BE2C (cell line): Measurements from ENCODE around the gene TAF4B.
"Not testable (repeated sequence)": the region's sequence is repeated elsewhere in the genome, so short reads cannot be mapped to it uniquely, and the experiment has no call there.

ENCODE experiments used
- DNase-seq: peaks from one replicate; pipeline ENCODE4 v3.0.0-alpha.2; 2020
- H3K27me3 ChIP-seq: fragments of 250-450 bp; sonication (Bioruptor Pico); 2 replicates; pipeline ENCODE4 v1.5.1; 2020; ENCODE audit warnings: mild to moderate bottlenecking
- H3K36me3 ChIP-seq: fragments of 250-450 bp; sonication (Bioruptor Pico); 2 replicates; pipeline ENCODE4 v1.5.1; 2020; ENCODE audit warnings: mild to moderate bottlenecking
- H3K4me1 ChIP-seq: fragments of 250-450 bp; sonication (Bioruptor Pico); 2 replicates; pipeline ENCODE4 v1.5.1; 2020
- H3K4me3 ChIP-seq: 2 replicates; pipeline ENCODE4 v1.5.1; 2011; ENCODE audit warnings: low read depth, low read length
- H3K9me3 ChIP-seq: fragments of 250-450 bp; sonication (Bioruptor Pico); 2 replicates; pipeline ENCODE4 v1.5.1; 2020
- TF ChIP-seq, protein P1 (sequence below): IDR thresholded peaks from 2 replicates; pipeline ENCODE4 v1.5.1; 2012; ENCODE audit warnings: mild to moderate bottlenecking, low read depth, low read length

TAF4B gene

DNA sequence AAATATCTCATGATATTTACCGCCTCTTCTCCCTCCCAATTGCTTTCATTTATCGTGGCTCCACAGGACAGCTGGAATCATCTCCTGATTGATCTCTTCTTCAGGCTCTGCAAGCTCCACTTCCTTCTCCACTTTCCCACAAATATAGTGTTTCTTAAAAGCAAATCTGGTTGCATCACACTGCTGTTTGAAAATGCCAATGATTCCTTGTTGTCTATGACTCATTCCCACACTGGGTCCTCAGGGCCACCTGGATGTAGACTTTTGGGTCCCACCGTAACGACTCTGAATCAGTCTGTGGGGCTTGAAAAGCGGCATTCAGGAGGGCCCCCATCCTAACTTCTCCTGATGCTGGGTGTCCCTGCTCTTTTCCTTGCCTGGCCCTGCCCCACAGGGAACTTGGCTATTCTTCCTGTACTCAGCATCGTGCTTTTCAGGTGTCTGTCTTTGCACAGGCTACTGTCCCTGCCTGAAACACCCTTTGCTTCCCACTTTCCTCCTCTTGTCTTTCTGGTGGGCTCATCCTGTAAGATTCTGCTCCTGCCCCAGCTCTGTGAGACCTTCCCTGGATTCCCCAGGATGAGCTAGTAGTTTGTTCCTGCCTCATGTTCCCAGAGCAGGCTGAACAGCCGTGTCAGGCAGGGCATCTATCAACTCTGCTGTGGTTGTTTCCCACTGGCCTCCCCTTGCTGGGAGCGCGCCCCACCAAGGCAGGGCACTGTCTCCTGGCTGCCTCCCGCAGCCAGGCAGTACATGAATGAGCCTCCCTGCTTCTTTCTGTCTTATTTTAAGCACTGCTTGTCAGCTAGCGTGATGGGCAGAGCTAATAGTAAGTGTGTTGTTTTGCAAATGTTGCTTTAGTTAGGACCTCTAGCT, 210.2 kb downstream of the TAF4B start:
- Histone ChIP-seq H3K4me3 (no peak overlapping the region), H3K9me3 (no peaks in the 10 kb centered on the region), H3K36me3 (no peaks in the 10 kb centered on the region), H3K4me1 (no peaks in the 10 kb centered on the region), H3K27me3 (no peaks in the 10 kb centered on the region)
- TF ChIP-seq, protein P1, sequence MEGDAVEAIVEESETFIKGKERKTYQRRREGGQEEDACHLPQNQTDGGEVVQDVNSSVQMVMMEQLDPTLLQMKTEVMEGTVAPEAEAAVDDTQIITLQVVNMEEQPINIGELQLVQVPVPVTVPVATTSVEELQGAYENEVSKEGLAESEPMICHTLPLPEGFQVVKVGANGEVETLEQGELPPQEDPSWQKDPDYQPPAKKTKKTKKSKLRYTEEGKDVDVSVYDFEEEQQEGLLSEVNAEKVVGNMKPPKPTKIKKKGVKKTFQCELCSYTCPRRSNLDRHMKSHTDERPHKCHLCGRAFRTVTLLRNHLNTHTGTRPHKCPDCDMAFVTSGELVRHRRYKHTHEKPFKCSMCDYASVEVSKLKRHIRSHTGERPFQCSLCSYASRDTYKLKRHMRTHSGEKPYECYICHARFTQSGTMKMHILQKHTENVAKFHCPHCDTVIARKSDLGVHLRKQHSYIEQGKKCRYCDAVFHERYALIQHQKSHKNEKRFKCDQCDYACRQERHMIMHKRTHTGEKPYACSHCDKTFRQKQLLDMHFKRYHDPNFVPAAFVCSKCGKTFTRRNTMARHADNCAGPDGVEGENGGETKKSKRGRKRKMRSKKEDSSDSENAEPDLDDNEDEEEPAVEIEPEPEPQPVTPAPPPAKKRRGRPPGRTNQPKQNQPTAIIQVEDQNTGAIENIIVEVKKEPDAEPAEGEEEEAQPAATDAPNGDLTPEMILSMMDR = no peak
- DNase-seq = no peak

DNA sequence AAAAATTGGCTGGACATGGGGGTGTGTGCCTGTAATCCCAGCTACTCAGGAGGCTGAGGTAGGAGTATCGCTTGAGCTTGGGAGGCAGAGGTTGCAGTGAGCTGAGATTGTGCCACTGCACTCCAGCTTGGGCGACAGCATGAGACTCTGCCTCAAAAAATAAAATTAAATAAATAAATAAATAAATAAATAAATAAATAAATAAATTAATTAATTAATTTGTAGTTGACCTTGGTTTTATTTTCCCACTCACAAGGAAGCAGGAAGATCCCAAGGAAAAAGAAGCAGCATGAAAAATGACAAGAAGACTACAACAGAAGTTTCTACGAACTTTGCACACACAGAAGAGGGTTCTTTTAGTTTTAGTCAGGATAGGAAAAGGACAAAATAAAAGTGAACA, 211.4 kb downstream of the TAF4B start:
- H3K4me3 ChIP-seq, DNase-seq, H3K4me1 ChIP-seq, H3K36me3 ChIP-seq, H3K27me3 ChIP-seq, H3K9me3 ChIP-seq: not testable (repeated sequence)

DNA sequence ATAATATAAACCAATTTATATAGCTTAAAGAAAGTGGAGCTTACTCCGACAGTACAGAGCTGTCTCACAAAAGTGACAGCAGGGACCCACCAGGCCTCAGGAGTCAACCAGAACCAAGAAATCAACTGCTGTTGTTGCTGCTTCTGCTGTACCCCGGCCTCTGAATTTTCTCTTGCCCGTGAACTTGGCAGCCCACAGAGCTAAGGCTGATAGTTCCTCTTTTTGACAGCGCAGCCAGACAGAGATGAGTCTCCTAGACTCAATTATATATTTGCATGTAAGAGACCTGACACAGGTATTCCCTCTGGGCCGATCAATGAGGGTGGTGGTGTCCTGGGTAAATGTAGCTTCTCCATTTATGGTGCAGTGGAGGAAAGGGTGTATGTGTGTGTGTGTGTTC, 212.7 kb downstream of the TAF4B start:
- Histone ChIP-seq H3K4me3 (no peak overlapping the region), H3K27me3 (no peaks in the 10 kb centered on the region), H3K4me1 (no peaks in the 10 kb centered on the region), H3K9me3 (no peaks in the 10 kb centered on the region), H3K36me3 (no peaks in the 10 kb centered on the region)
- no peak for DNase-seq
- TF ChIP-seq, protein P1 = no peak

DNA sequence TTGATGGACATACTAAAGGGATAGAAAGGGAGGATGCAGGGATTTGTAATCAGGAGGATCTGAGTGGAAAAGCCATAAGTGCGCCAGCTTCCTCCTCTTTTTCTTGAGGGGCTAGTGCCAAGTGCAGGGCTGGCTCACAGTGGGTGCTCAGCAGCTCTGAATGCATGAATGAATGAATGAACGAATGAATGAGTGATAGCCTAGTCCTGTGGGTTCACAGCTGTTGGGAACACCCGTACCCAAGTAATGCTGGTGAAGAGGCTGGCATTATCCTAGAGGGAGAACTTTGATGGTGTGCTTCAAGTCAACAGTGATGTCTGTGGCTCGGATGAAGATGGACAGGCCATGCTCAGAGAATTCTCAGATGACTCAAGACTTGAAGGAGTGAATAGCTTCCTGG, 213.3 kb downstream of the TAF4B start:
- no peaks in the 10 kb centered on the region for H3K27me3 ChIP-seq
- no peaks in the 10 kb centered on the region for H3K9me3 ChIP-seq
- H3K36me3 ChIP-seq = no peaks in the 10 kb centered on the region
- H3K4me3 ChIP-seq = no peak overlapping the region
- TF ChIP-seq, protein P1 = no peak
- no peak for DNase-seq
- no peaks in the 10 kb centered on the region for H3K4me1 ChIP-seq

DNA sequence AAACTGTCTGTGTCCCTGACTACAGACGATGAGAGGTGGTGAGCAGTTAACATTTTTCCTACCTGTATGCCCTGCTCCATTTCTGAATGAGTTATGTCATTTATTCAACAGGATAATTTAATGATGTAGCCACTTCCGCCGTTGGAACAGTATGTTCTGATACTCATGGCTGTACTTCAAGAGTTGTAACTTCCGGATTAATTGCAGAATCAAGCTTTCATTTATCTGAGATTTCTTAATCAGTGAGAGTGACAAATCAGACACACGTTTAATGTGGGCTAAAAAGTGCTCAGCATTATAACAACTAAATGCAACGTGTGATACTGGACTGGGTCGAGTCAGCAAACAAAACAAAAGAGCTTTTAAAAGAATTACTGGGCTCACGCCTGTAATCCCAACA, 214.4 kb downstream of the TAF4B start:
- TF ChIP-seq, protein P1 = no peak
- Histone ChIP-seq H3K4me3 (no peak overlapping the region), H3K9me3 (no peaks in the 10 kb centered on the region), H3K27me3 (no peaks in the 10 kb centered on the region), H3K36me3 (no peaks in the 10 kb centered on the region), H3K4me1 (no peaks in the 10 kb centered on the region)
- DNase-seq = no peak
